ENCODE measurements around the gene RND3. TPM values are rescaled to one million over a fixed set of nuclear protein-coding genes. Genes with fewer than 3 reads are reported as not detected.

Gene RND3
- total RNA-seq, 4 donors from 2014 or later: 7.6 to 16.4 (median 11.4) TPM

DNA sequence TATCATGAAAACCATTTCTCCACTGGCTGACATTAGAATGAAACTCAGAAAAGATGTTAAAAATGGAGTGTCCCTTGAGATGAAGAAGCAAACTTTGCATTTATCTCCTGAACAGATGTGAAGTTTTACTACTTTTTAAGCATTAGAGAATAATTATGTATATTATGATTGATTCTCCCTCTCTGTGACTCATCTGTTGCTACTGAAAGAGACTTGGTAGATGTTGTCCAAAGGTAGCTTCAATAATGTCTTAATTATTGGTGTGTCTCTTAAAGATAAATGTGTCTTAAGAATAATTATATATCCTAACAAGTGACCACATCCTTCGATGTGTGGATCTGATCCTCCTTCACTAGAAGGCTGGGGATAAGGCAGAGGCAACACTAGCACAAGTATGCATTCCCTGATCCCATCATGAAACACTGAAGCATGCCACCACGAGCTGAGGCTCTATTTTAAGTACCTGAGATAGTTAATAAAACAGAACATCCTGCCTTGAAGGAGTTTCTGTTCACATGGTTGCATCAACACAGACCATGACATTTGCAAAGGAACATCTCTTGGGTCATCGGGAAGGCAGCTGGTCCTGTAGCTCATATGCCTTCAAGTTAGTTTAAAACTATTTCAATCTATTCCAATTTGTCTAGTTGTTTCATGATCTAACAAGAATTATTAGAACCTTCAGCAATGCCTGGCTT, 15.5 kb downstream of the RND3 start:
- Histone ChIP-seq H3K9me3 (no peaks in the 10 kb centered on the region), H3K27me3 (no peaks in the 10 kb centered on the region), H3K27ac (no peak overlapping the region), H3K36me3 (no peaks in the 10 kb centered on the region), H3K4me1 (peaks cover 11% of the 10 kb centered on the region in 2 donors), H3K4me3 (replicated peaks in 1 of 3) (no peak overlapping the region)
- intact Hi-C loops (cut with DNase I): no loop called here
- no peak for DNase-seq
- WGBS, 2 donors: 79 to 88% methylated on average over 3 of the region's 3 CpGs
- TF ChIP-seq, protein P1, sequence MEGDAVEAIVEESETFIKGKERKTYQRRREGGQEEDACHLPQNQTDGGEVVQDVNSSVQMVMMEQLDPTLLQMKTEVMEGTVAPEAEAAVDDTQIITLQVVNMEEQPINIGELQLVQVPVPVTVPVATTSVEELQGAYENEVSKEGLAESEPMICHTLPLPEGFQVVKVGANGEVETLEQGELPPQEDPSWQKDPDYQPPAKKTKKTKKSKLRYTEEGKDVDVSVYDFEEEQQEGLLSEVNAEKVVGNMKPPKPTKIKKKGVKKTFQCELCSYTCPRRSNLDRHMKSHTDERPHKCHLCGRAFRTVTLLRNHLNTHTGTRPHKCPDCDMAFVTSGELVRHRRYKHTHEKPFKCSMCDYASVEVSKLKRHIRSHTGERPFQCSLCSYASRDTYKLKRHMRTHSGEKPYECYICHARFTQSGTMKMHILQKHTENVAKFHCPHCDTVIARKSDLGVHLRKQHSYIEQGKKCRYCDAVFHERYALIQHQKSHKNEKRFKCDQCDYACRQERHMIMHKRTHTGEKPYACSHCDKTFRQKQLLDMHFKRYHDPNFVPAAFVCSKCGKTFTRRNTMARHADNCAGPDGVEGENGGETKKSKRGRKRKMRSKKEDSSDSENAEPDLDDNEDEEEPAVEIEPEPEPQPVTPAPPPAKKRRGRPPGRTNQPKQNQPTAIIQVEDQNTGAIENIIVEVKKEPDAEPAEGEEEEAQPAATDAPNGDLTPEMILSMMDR (IDR thresholded peaks at IDR 0.05): no peak
- TF ChIP-seq POLR2A (IDR thresholded peaks at IDR 0.05): no peak

DNA sequence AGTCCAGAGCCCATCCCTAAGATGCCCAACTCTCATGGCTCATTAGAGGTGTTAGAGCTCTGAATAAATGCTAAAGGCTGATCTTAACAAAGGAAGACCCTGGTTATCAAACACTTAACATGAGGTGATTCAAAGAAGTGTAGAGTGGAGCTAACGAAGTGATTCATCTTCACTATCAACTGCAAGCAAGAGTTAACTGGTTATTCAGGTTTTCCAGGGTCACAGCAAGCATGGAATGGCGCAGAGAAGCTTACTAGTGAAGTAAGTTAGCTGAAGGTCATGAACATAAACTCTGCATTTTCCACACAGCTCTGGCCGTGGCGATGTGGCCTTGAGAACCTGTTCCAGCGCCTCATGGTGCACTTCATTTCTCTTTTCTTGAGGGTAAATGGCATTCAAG, 17.0 kb downstream of the RND3 start:
- 89 to 93% methylated on average over 5 of the region's 5 CpGs for WGBS, 2 donors
- Histone ChIP-seq H3K27ac (no peak overlapping the region), H3K27me3 (no peaks in the 10 kb centered on the region), H3K4me3 (replicated peaks in 1 of 3) (no peak overlapping the region), H3K4me1 (no peaks in the 10 kb centered on the region), H3K9me3 (no peaks in the 10 kb centered on the region), H3K36me3 (no peaks in the 10 kb centered on the region)
- intact Hi-C loops (cut with DNase I): no loop called here
- TF ChIP-seq, protein P1 (IDR thresholded peaks at IDR 0.05): no peak
- TF ChIP-seq POLR2A (IDR thresholded peaks at IDR 0.05): no peak
- DNase-seq: no peak

DNA sequence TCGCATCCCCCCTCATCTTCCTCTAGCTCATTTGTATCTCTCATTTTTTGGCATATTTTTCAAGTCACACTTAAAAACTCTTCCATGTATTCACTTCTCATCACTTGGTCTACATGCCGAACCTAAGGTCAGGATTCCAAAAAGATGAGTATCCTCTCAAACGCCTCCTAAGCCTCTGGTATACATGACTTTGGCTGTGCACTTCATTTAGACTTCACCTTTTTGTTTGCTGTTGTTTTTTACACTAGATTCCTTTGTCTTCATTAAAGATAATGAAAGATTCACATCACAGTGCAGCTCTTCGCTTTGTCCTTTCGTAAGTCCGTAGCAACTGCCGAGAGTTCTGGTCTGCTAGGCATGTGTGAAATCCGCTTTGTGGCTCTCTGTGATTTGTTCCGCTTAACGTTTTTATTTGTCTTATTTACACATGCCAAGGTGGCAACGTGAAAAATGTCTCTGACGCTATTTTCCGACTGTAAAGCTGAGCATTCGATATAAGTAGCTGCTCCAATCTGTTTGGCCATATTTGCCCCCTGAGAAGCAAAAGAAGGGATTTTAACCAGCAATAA, 17.7 kb downstream of the RND3 start:
- TF ChIP-seq POLR2A (IDR thresholded peaks at IDR 0.05): no peak
- TF ChIP-seq, protein P1 (IDR thresholded peaks at IDR 0.05): no peak
- no peak overlapping the region for H3K4me3 ChIP-seq (replicated peaks in 1 of 3)
- no peak for DNase-seq
- H3K9me3 ChIP-seq: no peaks in the 10 kb centered on the region
- intact Hi-C loops (cut with DNase I): no loop called here
- no peaks in the 10 kb centered on the region for H3K27me3 ChIP-seq
- no peaks in the 10 kb centered on the region for H3K4me1 ChIP-seq
- H3K27ac ChIP-seq: no peak overlapping the region
- no peaks in the 10 kb centered on the region for H3K36me3 ChIP-seq
- 91 to 93% methylated on average over 14 of the region's 14 CpGs for WGBS, 2 donors

DNA sequence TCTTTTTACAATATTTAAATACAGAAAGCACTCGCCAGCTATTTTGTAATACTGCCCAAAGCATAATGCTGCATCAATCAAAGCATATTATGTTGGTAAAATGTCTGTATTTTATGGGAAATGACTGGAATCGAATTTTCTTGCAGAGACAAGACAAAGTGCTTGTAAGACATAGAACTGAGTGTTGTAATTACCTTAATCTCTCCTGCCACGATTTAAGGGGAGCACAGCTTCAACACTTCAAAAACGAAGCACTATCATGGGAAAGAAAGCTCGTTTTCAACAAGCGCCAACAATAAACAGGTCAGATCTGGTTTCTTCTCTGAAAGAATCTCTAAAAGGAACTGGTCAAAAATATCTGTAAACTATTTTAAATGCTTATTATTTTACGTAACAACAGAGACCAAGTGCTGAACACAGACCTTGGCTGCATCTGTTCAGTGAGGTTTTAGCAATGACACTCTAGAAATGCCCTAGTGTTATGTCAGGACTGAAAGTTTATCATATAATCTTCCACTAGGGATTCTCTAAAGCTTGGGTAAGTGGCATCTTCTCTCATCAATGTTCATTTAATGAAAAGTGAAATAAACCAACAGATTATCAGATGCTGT, 19.0 kb downstream of the RND3 start:
- no peaks in the 10 kb centered on the region for H3K27me3 ChIP-seq
- TF ChIP-seq, protein P1 (IDR thresholded peaks at IDR 0.05): no peak
- TF ChIP-seq POLR2A (IDR thresholded peaks at IDR 0.05): no peak
- H3K27ac ChIP-seq: no peak overlapping the region
- H3K4me1 ChIP-seq: no peaks in the 10 kb centered on the region
- intact Hi-C loops (cut with DNase I): no loop called here
- H3K9me3 ChIP-seq: no peaks in the 10 kb centered on the region
- WGBS, 2 donors: 83 to 84% methylated on average over 7 of the region's 7 CpGs
- DNase-seq: no peak
- H3K4me3 ChIP-seq (replicated peaks in 1 of 3): no peak overlapping the region
- no peaks in the 10 kb centered on the region for H3K36me3 ChIP-seq

DNA sequence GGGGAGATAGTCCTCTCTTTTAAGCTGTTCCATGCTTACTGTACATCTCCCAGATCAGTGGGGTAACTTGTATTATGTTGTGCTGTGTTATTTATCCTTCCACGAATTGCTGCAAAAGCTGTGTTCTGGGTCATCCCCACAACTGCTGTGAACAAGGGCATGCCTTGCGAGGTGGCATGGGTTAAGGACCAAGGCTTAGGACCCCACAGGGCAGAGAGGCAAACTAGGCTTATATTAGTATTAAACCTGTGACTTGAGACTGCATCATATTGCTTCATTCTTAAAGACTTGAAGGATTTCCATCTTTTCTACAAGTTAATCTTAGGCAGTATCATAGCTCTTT, 19.9 kb downstream of the RND3 start:
- no peaks in the 10 kb centered on the region for H3K4me1 ChIP-seq
- WGBS, 2 donors: 86 to 88% methylated on average over 2 of the region's 2 CpGs

More for the DNA sequence above, 19.9 kb downstream of the RND3 start:
- Histone ChIP-seq H3K4me3 (replicated peaks in 1 of 3) (no peak overlapping the region), H3K36me3 (no peaks in the 10 kb centered on the region), H3K9me3 (no peaks in the 10 kb centered on the region), H3K27me3 (no peaks in the 10 kb centered on the region), H3K27ac (peak overlapping the region in 1 of 3 donors; percentile 22)
- no peak for DNase-seq
- intact Hi-C loops (cut with DNase I): no loop called here
- no peak for TF ChIP-seq POLR2A (IDR thresholded peaks at IDR 0.05)
- TF ChIP-seq, protein P1 (IDR thresholded peaks at IDR 0.05): no peak
